ENCODE data around the gene SMG6.
"Not testable (repeated sequence)": the region's sequence is repeated elsewhere in the genome, so short reads cannot be mapped to it uniquely, and the experiment has no call there.

Gene SMG6

DNA sequence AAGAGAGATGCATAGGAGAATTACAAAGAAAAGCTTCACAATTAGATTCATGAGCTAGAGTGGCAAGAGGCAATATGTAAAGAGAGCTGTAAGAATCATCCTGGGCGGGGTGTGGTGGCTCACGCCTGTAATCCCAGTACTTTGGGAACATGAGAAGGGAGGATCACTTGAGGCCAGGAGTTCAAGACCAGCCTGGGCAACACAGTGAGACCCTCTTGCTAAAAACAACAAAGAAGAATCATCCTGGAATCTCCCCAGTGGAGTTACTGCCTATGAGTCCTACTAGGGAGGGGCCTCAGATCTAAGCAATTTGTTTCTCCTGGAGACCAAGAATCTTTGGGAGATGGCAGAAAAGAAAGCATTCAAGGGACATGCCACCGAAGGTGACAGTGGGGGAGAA is 129.6 kb downstream of the SMG6 start:
- Histone ChIP-seq H3K9me3 (no peaks in the 10 kb centered on the region), H3K4me3 (no peak overlapping the region), H3K27me3 (no peaks in the 10 kb centered on the region), H3K27ac (peak overlapping the region; percentile 55 to 70), H3K36me3 (peaks cover 4 to 20% (median 14%) of the 10 kb centered on the region in 3 donors), H3K4me1 (peaks cover 7 to 77% (median 58%) of the 10 kb centered on the region in 4 donors)
- TF ChIP-seq, protein P1, sequence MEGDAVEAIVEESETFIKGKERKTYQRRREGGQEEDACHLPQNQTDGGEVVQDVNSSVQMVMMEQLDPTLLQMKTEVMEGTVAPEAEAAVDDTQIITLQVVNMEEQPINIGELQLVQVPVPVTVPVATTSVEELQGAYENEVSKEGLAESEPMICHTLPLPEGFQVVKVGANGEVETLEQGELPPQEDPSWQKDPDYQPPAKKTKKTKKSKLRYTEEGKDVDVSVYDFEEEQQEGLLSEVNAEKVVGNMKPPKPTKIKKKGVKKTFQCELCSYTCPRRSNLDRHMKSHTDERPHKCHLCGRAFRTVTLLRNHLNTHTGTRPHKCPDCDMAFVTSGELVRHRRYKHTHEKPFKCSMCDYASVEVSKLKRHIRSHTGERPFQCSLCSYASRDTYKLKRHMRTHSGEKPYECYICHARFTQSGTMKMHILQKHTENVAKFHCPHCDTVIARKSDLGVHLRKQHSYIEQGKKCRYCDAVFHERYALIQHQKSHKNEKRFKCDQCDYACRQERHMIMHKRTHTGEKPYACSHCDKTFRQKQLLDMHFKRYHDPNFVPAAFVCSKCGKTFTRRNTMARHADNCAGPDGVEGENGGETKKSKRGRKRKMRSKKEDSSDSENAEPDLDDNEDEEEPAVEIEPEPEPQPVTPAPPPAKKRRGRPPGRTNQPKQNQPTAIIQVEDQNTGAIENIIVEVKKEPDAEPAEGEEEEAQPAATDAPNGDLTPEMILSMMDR (IDR thresholded peaks at IDR 0.05): no peak
- intact Hi-C loops (cut with DNase I; ENCODE audit: low total_unique reads): no loop called here
- DNase-seq: no peak

DNA sequence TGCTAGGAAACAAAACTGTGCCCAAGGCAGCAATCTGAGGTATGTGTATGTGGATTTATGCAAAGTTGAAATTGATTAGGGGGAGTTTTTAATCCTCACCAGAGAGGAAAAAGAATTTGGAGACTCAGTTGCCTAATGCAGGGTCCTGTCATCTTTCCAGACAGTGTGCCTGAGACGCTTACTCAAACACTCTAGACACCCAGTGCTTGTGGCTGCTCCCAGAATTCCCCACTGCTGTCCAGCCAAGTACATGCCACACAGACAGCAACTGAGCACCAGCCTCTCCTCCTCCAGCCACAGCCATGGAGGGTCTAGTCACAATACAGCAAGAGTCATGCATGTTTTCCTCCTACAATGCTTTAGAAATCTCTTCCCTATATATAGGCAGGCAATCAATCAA is 130.6 kb downstream of the SMG6 start:
- intact Hi-C loops (cut with DNase I; ENCODE audit: low total_unique reads): no loop called here
- TF ChIP-seq, protein P1 (IDR thresholded peaks at IDR 0.05): no peak
- Histone ChIP-seq H3K4me3 (no peak overlapping the region), H3K27ac (peak overlapping the region; percentile 62 to 70), H3K4me1 (peaks cover 7 to 67% (median 50%) of the 10 kb centered on the region in 4 donors), H3K9me3 (no peaks in the 10 kb centered on the region), H3K36me3 (peaks cover 4 to 30% (median 17%) of the 10 kb centered on the region in 3 donors), H3K27me3 (no peaks in the 10 kb centered on the region)
- DNase-seq: peak; percentile 52 to 77

DNA sequence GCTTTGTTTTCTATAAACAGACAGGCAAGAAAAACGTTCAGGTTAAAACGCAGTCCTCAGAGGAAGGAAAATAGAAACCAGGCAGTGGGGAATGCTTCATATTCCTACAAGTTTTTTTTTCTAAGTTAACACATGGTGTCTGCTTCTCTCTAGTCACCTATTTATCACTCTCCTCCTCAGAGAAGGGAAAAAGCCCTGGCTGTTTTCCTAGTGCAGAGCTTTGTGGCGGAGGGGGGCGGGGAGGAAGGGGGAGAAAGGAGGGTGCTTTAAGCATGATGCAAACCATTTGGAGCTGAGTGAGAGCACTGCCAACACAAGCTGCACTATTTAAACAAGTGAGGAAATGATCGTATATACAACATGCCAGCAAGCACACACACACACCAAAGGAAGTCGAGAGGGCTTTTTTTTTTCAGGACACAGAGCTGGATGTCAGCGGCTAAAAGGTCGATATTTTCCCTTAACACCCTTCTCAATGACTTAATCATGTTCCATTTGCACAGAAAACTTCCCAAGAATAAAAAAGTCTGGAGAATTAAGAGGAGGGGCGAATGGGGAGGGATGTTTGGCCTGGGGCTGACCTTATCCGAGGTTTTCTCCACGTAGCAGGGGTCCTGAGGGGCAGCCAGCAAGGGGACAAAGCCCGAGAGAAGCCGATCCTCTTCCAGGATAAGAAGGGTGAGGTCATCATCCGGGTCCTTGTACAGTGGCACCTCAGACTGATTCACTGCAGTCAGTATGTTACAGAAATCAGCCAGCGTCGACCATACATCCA is 131.3 kb downstream of the SMG6 start:
- Histone ChIP-seq H3K4me1 (peaks cover 7 to 60% (median 47%) of the 10 kb centered on the region in 4 donors), H3K27me3 (no peaks in the 10 kb centered on the region), H3K4me3 (peak overlapping the region; percentile 1 to 19), H3K27ac (peak overlapping the region; percentile 62 to 70), H3K9me3 (no peaks in the 10 kb centered on the region), H3K36me3 (peaks cover 4 to 37% (median 20%) of the 10 kb centered on the region in 3 donors)
- intact Hi-C loops (cut with DNase I; ENCODE audit: low total_unique reads): no loop called here
- TF ChIP-seq, protein P1 (IDR thresholded peaks at IDR 0.05): no peak
- peak; percentile 75 to 89 for DNase-seq

DNA sequence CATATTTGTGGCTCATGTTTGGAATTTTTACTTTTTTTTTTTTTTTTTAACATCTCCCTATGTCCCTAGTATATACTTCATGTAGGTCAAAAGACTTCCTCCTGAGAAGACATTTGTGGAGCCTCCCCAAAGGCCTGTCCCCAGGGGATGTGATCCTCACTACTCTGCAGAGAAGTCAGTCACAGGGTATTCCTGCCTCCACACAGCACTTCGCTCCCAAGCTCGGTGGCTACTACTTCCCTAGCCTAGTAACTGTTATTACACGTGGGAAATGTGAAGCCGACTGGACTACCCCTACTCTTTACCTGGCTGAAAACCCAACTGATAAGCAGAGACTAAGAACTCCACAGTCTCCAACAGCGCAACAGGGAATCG is 131.9 kb downstream of the SMG6 start:
- TF ChIP-seq, protein P1 (IDR thresholded peaks at IDR 0.05): no peak
- no peaks in the 10 kb centered on the region for H3K27me3 ChIP-seq
- peaks cover 7 to 54% (median 44%) of the 10 kb centered on the region in 4 donors for H3K4me1 ChIP-seq
- H3K4me3 ChIP-seq: peak overlapping the region; percentile 1 to 19
- peak overlapping the region; percentile 62 to 70 for H3K27ac ChIP-seq
- intact Hi-C loops (cut with DNase I; ENCODE audit: low total_unique reads): no loop called here
- peaks cover 4 to 37% (median 21%) of the 10 kb centered on the region in 3 donors for H3K36me3 ChIP-seq
- no peaks in the 10 kb centered on the region for H3K9me3 ChIP-seq
- DNase-seq: no peak

DNA sequence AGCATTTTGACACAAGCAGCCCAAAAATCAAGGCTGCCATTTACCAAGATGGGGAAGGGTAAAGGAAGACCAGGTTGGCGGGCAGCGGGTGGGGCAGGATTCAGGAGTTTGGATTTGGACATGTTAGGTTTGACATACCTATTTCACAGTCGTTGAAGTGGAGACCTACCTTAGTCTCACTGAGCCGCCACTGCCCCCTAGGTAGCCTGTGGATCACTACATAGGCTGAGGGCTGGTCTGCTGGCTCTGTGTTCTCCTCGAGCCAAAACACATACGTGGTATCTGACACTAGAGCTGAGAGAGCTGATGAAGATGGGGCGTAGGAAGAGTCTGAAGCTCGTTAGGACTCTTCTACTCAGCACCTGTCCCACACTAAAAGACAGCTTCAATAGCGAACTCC is 133.6 kb downstream of the SMG6 start:
- TF ChIP-seq, protein P1 (IDR thresholded peaks at IDR 0.05): no peak
- Histone ChIP-seq H3K27ac (no peak overlapping the region), H3K27me3 (no peaks in the 10 kb centered on the region), H3K9me3 (no peaks in the 10 kb centered on the region), H3K36me3 (peaks cover 4 to 44% (median 30%) of the 10 kb centered on the region in 3 donors), H3K4me1 (peaks cover under 1 to 37% (median 33%) of the 10 kb centered on the region in 4 donors), H3K4me3 (no peak overlapping the region)
- intact Hi-C loops (cut with DNase I; ENCODE audit: low total_unique reads): no loop called here
- no peak for DNase-seq

DNA sequence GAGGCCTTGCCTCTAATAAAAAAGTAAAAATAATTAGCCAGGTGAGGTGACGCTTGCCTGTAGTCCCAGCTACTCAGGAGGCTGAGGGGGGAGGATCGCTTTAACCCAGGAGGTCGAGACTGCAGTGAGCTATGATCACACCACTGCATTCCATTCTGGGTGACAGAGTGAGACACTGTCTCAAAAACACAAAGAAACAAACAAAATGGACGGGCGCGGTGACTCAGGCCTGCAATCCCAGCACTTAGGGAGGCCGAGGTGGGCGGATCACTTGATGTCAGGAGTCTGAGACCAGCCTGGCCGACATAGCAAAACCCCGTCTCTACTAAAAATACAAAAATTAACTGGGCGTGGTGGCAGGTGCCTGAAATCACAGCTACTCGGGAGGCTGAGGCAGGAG is 137.9 kb downstream of the SMG6 start:
- H3K4me1 ChIP-seq; H3K9me3 ChIP-seq; intact Hi-C loops (cut with DNase I; ENCODE audit: low total_unique reads); H3K27me3 ChIP-seq; H3K4me3 ChIP-seq; H3K27ac ChIP-seq: not testable (repeated sequence)
- H3K36me3 ChIP-seq: peaks cover 14 to 69% (median 55%) of the 10 kb centered on the region in 3 donors
- DNase-seq: peak in 1 of 2 donors; percentile 27
